HG03378 (cell line): ENCODE results near the gene KCNV2.
A peak's percentile ranks its signal among the peaks of the same experiment; 100 is the strongest.

ENCODE experiments used
- ATAC-seq: cut with Tn5 transposase; IDR thresholded peaks from one replicate; pipeline ENCODE4 v1.9.1; 2021; ENCODE audit warnings: mild to moderate bottlenecking, moderate library complexity; ENCODE audit not compliant: unreplicated experiment

The KCNV2 gene

DNA sequence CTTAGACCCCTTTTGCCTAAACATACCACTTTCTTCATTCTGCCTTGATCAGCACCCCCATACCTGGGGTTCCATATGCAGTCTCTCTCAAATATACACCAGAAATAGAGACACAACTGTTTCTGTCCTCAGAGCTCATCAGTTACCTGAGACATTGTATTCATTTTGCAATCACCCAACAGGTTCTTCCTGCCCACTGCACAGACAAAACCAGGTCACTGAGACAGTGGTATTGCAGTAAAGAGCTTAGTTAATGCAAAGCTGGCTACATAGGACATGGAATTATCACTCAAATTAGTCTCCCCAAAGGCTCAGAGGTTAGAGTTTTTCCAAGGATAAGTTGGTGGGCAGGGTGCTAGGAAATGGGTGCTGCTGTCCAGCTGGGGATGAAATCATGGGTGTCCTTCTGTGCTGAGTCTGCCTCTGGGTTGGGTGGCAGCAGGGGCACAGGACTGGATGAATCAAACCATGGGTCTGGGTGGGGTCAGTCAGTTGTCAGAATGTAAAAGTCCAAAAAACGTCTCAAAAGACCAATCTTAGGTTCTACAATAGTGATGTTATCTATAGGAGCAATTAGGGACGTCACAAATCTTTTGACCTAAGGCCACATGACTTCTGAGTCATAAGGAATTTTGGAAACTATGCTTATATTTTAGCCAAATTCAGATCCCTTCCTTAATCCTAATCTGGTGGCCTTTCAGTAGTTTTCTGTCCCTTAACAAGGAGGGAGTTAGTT lies 41.0 kb downstream of the KCNV2 start:
- ATAC-seq = no peak

DNA sequence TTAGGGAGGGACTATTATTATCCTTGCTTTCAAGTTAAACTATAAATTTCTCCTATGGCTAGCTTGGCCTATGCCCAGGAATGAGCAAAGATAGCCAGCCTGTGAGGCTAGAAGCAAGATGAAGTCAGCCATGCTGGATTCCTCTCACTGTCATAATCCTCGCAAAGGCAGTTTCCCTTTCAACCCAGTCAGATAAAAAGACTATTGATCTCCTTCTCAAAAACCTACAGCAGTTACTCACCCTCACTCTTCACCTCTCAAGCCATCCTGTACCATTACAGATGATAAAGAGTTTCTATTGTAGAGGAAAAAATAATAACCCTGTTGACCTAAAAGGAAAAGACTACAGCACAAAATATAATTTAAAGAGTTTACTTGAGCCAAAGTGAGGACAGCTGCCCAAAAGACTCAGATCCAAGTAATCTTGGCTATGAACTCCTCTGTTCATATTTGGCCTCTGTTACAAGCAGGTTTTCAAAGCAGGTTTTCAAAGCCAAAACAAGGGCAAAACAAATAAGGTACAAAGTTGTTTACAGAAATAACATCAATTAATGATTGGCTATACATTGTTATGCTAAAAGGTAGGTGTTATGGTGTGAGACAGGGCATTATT lies 41.7 kb downstream of the KCNV2 start:
- no peak for ATAC-seq

- ATAC-seq = no peak
These were observed 44.1 kb downstream of the KCNV2 start for GRCh38 chr9:2761424-2761823.

GRCh38 chr9:2764353-2764752 lies 47.0 kb downstream of the KCNV2 start:
- peak; percentile 76 for ATAC-seq

GRCh38 chr9:2765250-2765880 lies 48.1 kb downstream of the KCNV2 start:
- ATAC-seq = no peak

- ATAC-seq = no peak
These were observed 50.7 kb downstream of the KCNV2 start for GRCh38 chr9:2767800-2768677.

DNA sequence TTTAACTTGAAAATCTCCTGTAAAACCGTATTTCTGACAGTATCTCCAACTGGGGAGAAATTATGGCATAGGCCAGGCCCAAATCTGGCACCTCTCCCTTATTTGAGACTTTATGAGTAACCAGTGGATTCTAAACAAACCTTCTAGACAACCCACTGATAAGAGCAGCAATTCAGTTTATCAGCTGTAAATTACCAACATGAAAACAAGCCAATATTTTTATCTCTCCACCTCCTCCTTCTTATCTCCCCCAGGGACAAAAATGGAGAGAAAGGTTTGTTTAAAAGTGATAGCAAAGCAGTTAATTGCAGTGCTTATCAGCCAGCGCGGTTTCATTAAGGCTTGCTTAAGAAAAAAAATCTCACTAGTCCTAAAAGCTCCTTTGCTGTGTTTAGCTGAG lies 53.8 kb downstream of the KCNV2 start:
- ATAC-seq = no peak

DNA sequence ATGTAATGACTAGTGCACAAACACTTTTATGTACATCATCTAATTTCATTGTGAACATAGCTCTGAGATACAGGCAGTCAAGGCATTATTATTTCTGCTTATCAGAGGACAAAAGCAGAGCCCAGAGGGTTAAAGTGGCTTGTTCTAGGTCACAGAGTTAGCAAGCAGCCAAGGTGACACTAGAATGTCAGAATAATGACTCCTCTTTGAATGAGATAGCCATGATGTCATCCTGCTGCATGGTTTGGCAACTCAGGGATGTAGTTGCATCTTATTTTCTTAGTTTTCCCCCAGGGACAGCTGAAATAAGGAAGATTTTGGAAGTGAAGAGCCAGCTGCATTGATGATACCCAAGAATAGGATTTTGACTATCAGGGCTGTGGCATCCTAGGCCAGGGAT lies 54.4 kb downstream of the KCNV2 start:
- ATAC-seq = no peak

DNA sequence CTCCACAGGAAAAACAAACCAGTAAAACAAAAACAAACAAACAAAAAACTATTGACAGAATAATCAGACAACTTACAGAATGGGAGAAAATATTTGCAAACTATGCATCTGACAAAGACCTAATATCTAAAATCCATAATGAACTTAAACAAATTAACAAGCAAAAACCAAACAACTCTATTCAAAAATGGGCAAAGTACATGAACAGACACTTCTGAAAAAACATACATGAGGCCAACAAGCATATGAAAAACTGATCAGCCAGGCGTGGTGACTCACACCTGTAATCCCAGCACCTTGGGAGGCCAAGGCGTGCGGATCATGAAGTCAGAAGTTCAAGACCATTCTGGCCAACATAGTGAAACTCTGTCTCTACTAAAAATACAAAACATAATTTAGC lies 60.1 kb downstream of the KCNV2 start:
- ATAC-seq = no peak

DNA sequence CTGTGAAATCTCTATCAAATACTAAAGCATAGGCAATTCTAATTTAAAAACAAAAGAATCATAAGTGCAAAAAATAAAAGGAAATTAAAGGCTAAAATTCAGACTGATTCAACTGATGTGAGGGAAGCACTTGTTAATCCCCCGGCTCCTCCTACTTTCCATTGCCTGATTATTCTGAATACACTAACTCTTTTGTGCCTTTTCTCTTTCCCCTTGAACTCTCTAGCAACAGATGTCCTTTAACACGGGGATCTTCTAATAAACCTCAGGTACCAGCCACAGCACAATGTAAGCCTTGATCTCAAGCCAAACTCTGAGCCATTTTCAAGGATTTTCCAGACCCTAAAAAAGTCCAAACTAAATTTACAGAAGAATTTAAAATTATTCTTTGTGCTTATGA lies 61.5 kb downstream of the KCNV2 start:
- ATAC-seq = no peak
